BJ (cell line): Measurements from ENCODE around the gene PRAF2. TPM values are rescaled to one million over a fixed set of nuclear protein-coding genes. Genes with fewer than 3 reads are reported as not detected.

Experiments
- CTCF ChIA-PET: fragments of 350-600 bp; formaldehyde crosslinking; extraction: SDS; loops from one replicate; lab custom pipeline; 2021; ENCODE audit warnings: antibody characterized with exemption, inconsistent platforms; lab: Yijun Ruan, JAX
- POLR2A ChIA-PET: fragments of 300-600 bp; sonication (Branson Sonifier 250); formaldehyde crosslinking; extraction: SDS; loops from one replicate; lab custom pipeline; 2021; ENCODE audit warnings: antibody characterized with exemption; lab: Charles Lee
- DNase-seq: peaks from one replicate; pipeline ENCODE4 v3.0.0-alpha.2; 2011; ENCODE audit warnings: low read depth
- H3K27me3 ChIP-seq: 2 replicates; pipeline ENCODE4 v1.6.0; 2011; ENCODE audit warnings: low read length; ENCODE audit not compliant: control insufficient read depth, insufficient read depth
- H3K36me3 ChIP-seq: 2 replicates; pipeline ENCODE4 v1.5.1; 2011; ENCODE audit warnings: low read length; ENCODE audit not compliant: control insufficient read depth, insufficient read depth
- H3K4me3 ChIP-seq: 2 replicates; pipeline ENCODE4 v1.5.1; 2011; ENCODE audit warnings: low read depth, mild to moderate bottlenecking, control low read depth, low read length
- polyA minus RNA-seq: library from RNA; depleted of rRNA, polyadenylated mRNA; stranded (reverse); fragments of >200 nt; gene quantifications from 2 replicates; pipeline ENCODE4 v1.2.3, GENCODE V29; 2011; rRNA and poly(A)+ RNA removed
- polyA plus RNA-seq: library from polyadenylated mRNA; depleted of rRNA; stranded (reverse); fragments of >200 nt; gene quantifications from 2 replicates; pipeline ENCODE4 v1.2.3, GENCODE V29; 2011; rRNA removed
- TF ChIP-seq, protein P1 (sequence below): IDR thresholded peaks from 2 replicates; pipeline ENCODE4 v1.5.1; 2011; ENCODE audit warnings: low read depth, mild to moderate bottlenecking, control low read depth, inconsistent platforms, low read length, moderate library complexity; ENCODE audit not compliant: insufficient read depth

The PRAF2 gene, protein sequence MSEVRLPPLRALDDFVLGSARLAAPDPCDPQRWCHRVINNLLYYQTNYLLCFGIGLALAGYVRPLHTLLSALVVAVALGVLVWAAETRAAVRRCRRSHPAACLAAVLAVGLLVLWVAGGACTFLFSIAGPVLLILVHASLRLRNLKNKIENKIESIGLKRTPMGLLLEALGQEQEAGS
- 41.4 and 48.8 TPM in 2 replicates for polyA plus RNA-seq
- 28.3 and 44.3 TPM in 2 replicates for polyA minus RNA-seq

DNA sequence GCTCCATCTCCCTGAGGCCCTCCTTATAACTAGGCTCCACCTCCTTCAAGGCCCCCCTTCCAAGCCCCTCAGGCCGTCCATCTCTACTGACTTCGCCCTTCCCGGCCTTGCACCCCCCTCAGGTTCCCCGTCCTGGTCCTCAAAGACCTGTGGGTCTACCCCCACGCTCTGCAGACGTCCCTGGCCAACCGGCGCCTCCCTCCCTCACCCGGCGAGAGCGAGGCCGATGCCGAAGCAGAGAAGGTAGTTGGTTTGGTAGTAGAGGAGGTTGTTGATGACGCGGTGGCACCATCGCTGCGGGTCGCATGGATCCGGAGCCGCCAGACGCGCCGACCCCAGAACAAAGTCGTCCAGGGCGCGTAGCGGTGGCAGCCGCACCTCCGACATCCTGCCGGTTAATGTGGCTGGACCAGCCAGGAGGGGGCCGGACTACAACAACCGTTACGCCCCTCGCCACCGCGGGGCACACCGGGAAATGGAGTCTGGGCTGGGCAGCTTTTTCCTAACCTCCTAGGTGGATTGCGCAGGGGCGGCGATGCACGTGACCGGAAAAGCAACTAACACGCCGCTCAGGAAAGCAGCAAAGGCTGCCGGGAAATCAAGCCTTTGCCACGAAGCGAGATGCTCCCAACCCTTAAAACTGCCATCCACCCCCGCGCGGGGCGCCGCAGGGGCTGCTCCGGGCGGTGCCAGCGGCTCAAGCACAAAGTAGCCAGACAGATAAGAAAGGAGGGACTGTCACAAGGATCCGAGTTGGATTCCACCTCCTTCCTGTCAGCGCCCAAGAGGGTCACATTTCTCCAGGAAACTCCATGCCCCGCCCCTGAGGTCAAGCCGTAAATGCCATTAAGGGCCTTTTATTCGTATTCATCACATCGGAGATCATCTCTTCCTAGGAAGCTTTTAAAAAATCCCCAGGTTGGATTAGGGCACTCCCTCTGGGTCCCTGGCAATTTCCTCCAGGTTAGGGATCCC lies at the start of gene PRAF2:
Gene PRAF2 (minus strand): TSS at position 402 of the 975 bp plus-strand sequence. CDS start 15 bp downstream, at position 387.
- CTCF ChIA-PET: interaction anchor here (1.1 kb wide), 1 partner anchor 8 kb away, joined by 3 read pairs; no protein-coding TSS in a partner anchor

DNA sequence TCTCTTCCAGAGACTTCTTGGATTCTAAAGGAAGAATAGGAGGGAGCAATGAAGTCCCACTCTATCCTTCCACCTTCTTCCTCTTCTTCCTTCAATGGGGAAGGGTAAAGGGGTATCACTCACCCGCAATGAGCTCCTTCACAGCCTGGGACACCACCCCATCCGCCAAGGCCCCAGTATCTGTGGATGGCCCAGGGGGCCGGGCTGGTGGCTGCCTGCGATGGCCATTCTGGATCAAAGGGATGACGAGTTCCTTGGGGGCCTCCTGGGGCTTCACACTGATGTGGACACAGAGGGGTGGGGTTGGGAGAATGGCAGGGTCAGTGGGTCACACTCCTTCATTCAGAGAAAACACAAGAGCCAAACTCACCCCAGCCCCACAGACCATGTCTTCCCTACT lies 48.7 kb upstream of the PRAF2 start:
- Histone ChIP-seq H3K4me3 (peak overlapping the region; percentile 74), H3K36me3 (peaks cover 8% of the 10 kb centered on the region), H3K27me3 (no peaks in the 10 kb centered on the region)
- ChIA-PET POLR2A (no interaction called here), CTCF (no interaction called here)
- no peak for DNase-seq
- TF ChIP-seq, protein P1, sequence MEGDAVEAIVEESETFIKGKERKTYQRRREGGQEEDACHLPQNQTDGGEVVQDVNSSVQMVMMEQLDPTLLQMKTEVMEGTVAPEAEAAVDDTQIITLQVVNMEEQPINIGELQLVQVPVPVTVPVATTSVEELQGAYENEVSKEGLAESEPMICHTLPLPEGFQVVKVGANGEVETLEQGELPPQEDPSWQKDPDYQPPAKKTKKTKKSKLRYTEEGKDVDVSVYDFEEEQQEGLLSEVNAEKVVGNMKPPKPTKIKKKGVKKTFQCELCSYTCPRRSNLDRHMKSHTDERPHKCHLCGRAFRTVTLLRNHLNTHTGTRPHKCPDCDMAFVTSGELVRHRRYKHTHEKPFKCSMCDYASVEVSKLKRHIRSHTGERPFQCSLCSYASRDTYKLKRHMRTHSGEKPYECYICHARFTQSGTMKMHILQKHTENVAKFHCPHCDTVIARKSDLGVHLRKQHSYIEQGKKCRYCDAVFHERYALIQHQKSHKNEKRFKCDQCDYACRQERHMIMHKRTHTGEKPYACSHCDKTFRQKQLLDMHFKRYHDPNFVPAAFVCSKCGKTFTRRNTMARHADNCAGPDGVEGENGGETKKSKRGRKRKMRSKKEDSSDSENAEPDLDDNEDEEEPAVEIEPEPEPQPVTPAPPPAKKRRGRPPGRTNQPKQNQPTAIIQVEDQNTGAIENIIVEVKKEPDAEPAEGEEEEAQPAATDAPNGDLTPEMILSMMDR: no peak

More for the DNA sequence above, at the start of gene PRAF2:
- H3K27me3 ChIP-seq: no peaks in the 10 kb centered on the region
- H3K36me3 ChIP-seq: peaks cover 6% of the 10 kb centered on the region
- DNase-seq: peak; percentile 62
- TF ChIP-seq, protein P1: no peak
- POLR2A ChIA-PET: no interaction called here
- peak within 1 kb of the TSS; percentile 76 for H3K4me3 ChIP-seq

DNA sequence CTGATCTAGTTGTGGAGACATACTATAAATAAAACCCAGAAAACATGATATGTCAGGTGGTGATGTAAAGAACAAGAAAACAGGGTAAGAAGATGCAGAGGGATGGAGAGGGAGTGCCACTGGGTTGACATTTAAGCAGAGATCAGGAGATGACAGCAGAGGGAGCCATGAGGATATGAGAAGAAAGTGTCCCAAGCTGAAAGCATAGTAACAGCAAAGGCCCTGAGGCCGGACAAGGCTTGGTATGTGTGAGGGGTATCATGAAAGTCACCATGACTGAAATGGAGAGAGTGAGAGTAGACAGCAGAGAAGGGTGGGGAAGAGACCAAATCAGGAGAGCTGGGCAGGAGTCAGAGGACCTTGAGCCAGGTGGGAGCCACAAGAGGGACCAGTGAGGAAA lies 46.3 kb upstream of the PRAF2 start:
- no peak for DNase-seq
- ChIA-PET POLR2A (no interaction called here), CTCF (no interaction called here)
- Histone ChIP-seq H3K27me3 (no peaks in the 10 kb centered on the region), H3K4me3 (no peak overlapping the region), H3K36me3 (peaks cover 15% of the 10 kb centered on the region)
- TF ChIP-seq, protein P1: no peak

DNA sequence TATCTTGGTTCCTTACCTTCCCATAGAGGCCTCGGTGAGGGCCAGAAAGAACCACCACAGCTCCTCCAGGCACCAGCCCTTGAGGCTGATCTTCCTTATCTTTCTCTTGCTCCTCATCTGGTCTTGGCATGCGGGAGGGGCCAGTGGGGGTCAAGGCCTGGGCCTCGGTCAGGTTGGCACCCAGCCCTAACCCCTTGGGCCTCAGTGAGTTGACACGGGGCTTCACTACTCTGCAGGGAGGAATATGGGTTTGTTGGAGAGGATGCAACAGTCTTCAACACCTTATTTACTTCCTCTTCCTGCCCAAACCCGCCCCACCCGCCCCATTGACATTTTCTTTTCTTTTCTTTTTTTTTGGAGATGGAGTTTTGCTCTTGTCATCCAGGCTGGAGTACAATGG lies 43.8 kb upstream of the PRAF2 start:
- H3K4me3 ChIP-seq: no peak overlapping the region
- CTCF ChIA-PET: no interaction called here
- TF ChIP-seq, protein P1: no peak
- no peaks in the 10 kb centered on the region for H3K27me3 ChIP-seq
- H3K36me3 ChIP-seq: peaks cover 18% of the 10 kb centered on the region
- POLR2A ChIA-PET: no interaction called here
- DNase-seq: no peak

DNA sequence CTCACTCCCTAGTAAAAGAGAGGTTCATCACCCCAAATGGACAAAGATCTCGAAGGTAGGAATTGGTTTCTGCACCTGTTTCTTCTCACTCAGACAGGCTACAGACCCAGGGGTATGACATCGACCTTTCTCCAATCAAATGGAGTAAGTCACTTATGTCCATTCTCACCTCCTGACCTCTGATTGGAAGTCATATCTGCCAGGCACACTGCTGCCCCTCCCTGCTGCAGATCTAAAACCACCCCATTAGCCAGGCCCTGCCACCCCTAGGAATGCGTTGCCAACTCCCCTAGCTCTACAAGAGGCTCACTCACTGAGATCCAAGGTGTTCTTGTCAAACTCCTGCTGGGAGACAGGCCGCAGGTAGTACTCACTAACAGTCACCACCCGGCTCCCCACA lies 42.9 kb upstream of the PRAF2 start:
- DNase-seq: no peak
- H3K4me3 ChIP-seq: no peak overlapping the region
- TF ChIP-seq, protein P1: no peak
- H3K27me3 ChIP-seq: no peaks in the 10 kb centered on the region
- H3K36me3 ChIP-seq: peaks cover 18% of the 10 kb centered on the region
- POLR2A ChIA-PET: no interaction called here
- CTCF ChIA-PET: no interaction called here
